ENCODE data around the gene HEPN1.

DNA sequence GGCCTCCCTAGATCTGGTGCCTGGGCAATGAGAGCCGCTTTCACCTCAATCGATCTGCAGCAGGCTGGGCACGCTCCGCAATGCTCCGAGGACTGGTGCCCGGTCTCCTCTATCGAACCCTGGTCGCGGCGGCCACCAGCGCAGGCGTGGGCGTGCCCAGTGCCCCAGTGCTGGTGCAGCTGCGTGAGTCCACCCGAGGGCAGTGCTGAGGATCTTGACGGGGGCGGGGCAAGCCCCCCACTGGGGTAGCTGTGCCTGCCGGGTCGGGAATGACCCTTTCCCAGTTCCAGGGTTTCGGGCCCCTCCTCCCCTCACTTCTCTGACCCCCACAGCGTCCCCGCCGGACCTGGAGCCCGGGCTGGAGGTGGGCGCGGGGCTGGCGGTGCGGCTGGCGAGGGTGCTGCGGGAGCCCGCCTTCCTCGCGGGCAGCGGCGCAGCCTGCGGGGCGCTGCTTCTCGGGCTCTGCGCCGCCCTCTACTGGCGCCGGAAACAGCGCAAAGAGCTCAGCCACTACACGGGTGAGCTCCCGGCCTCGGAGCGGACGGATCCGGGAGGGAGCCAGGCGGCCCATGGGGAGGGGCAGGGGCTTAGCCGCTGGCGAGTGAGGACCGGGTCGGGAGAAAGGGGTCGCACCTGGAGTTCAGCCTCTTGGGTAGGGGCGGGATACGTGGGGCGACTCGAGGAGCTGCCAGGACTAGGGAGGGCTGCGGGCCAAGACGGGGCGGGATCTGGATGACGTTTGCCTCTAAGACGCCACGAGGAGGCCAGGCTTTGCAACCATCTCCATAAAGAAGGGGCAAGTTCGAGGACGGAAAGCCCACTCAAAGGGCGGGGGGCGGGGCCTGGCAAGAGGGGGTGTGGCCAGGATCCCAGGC is 42.9 kb upstream of the HEPN1 start:
- no peak for TF ChIP-seq IRF2 (CRISPR knock-in tag; IDR thresholded peaks at IDR 0.05)
- no peak for TF ChIP-seq NR1H2 (CRISPR knock-in tag; IDR thresholded peaks at IDR 0.05)
- no peak for TF ChIP-seq ZFX (CRISPR knock-in tag; IDR thresholded peaks at IDR 0.05)

Measured in K562 (cell line).